RCC 7860 (cell line): Measurements from ENCODE around the gene CD9.
A peak's percentile ranks its signal among the peaks of the same experiment; 100 is the strongest.

Experiments used
- DNase-seq: peaks from one replicate; pipeline ENCODE4 v3.0.0-alpha.2; 2015; ENCODE audit warnings: low spot score
- FAIRE-seq: peaks from 2 replicates; lab custom pipeline; 2012; peaks lifted over from hg19 to GRCh38; lab: Jason Lieb, UNC

Gene CD9

GRCh38 chr12:6215932-6216494, 15.8 kb downstream of the CD9 start:
- DNase-seq (peak; percentile 98), FAIRE-seq (peak; percentile 78)

GRCh38 chr12:6216581-6216980, 16.4 kb downstream of the CD9 start:
- DNase-seq (no peak), FAIRE-seq (no peak)

- no peak for FAIRE-seq
- DNase-seq: no peak
Measured at GRCh38 chr12:6218347-6218925, 18.2 kb downstream of the CD9 start.

GRCh38 chr12:6219980-6220379, 19.8 kb downstream of the CD9 start:
- DNase-seq (no peak), FAIRE-seq (no peak)

GRCh38 chr12:6221146-6221545, 20.9 kb downstream of the CD9 start:
- FAIRE-seq (no peak), DNase-seq (no peak)

- no peak for FAIRE-seq
- no peak for DNase-seq
Measured at GRCh38 chr12:6222078-6222654, 22.0 kb downstream of the CD9 start.

GRCh38 chr12:6223545-6223944, 23.3 kb downstream of the CD9 start:
- FAIRE-seq (no peak), DNase-seq (no peak)

- no peak for FAIRE-seq
Measured at GRCh38 chr12:6224550-6224949, 24.4 kb downstream of the CD9 start.

GRCh38 chr12:6225630-6226001, 25.4 kb downstream of the CD9 start:
- DNase-seq (no peak), FAIRE-seq (no peak)

More at GRCh38 chr12:6224550-6224949, 24.4 kb downstream of the CD9 start:
- DNase-seq: no peak

- FAIRE-seq (no peak), DNase-seq (no peak)
Measured at GRCh38 chr12:6226002-6226678, 25.9 kb downstream of the CD9 start.

GRCh38 chr12:6226679-6227051, 26.5 kb downstream of the CD9 start:
- no peak for DNase-seq
- no peak for FAIRE-seq

- FAIRE-seq: no peak
- no peak for DNase-seq
Measured at GRCh38 chr12:6228535-6229223, 28.5 kb downstream of the CD9 start.

- DNase-seq (no peak), FAIRE-seq (no peak)
Measured at GRCh38 chr12:6229224-6230218, 29.3 kb downstream of the CD9 start.

- DNase-seq: no peak
- FAIRE-seq: no peak
Measured at GRCh38 chr12:6230321-6231110, 30.3 kb downstream of the CD9 start.

GRCh38 chr12:6231359-6232268, 31.4 kb downstream of the CD9 start:
- DNase-seq: no peak

GRCh38 chr12:6233121-6233971, 33.1 kb downstream of the CD9 start:
- DNase-seq: no peak
- FAIRE-seq: no peak

More at GRCh38 chr12:6231359-6232268, 31.4 kb downstream of the CD9 start:
- FAIRE-seq: no peak

- DNase-seq (no peak), FAIRE-seq (no peak)
Measured at GRCh38 chr12:6234214-6234613, 34.0 kb downstream of the CD9 start.

GRCh38 chr12:6234906-6235305, 34.7 kb downstream of the CD9 start:
- FAIRE-seq (no peak), DNase-seq (no peak)
